ENCODE results near the gene OR12D2.
"Not testable (repeated sequence)": the region's sequence is repeated elsewhere in the genome, so short reads cannot be mapped to it uniquely, and the experiment has no call there.

OR12D2 gene

GRCh38 chr6:29395331-29395730 is at the start of gene OR12D2:
Gene OR12D2, plus strand, starts transcription at chr6:29395631. Its CDS starts 1,069 bp downstream, at chr6:29396700.
- DNase-seq = no peak

GRCh38 chr6:29349348-29349747 is 46.1 kb upstream of the OR12D2 start:
- not testable (repeated sequence) for DNase-seq

GRCh38 chr6:29354980-29355379 is 40.5 kb upstream of the OR12D2 start:
- no peak for DNase-seq

- DNase-seq = no peak
Measured at GRCh38 chr6:29355603-29356002, 39.8 kb upstream of the OR12D2 start.

- DNase-seq = no peak
Measured at GRCh38 chr6:29368765-29369164, 26.7 kb upstream of the OR12D2 start, which contains the start of gene OR5V1. Gene OR5V1, minus strand, starts transcription at chr6:29368865. Its CDS starts 12,670 bp downstream, at chr6:29356195.

- DNase-seq = no peak
Measured at GRCh38 chr6:29375191-29375590, 20.2 kb upstream of the OR12D2 start, which contains the start of gene OR12D3. Gene OR12D3, minus strand, starts transcription at chr6:29375291. Its CDS starts 4 bp downstream, at chr6:29375287.

- DNase-seq = no peak
Measured at GRCh38 chr6:29376003-29376402, 19.4 kb upstream of the OR12D2 start.

GRCh38 chr6:29388533-29388932 is 6.9 kb upstream of the OR12D2 start:
- DNase-seq = no peak

- no peak for DNase-seq
Measured at GRCh38 chr6:29399525-29399924, 4.1 kb downstream of the OR12D2 start.

GRCh38 chr6:29403801-29404200 is 8.4 kb downstream of the OR12D2 start:
- no peak for DNase-seq

- DNase-seq = no peak
Measured at GRCh38 chr6:29414588-29414987, 19.2 kb downstream of the OR12D2 start, which contains the start of gene OR12D1. Gene OR12D1, plus strand, starts transcription at chr6:29414928.

GRCh38 chr6:29419516-29419915 is 24.1 kb downstream of the OR12D2 start:
- no peak for DNase-seq

GRCh38 chr6:29424168-29424567 is 28.7 kb downstream of the OR12D2 start:
- no peak for DNase-seq

GRCh38 chr6:29424575-29424974 is 29.1 kb downstream of the OR12D2 start:
- DNase-seq = no peak

- no peak for DNase-seq
Measured at GRCh38 chr6:29425075-29425474, 29.6 kb downstream of the OR12D2 start.

- DNase-seq = no peak
Measured at GRCh38 chr6:29426654-29427053, 31.2 kb downstream of the OR12D2 start.

GRCh38 chr6:29436730-29437129 is 41.3 kb downstream of the OR12D2 start:
- not testable (repeated sequence) for DNase-seq

GRCh38 chr6:29439006-29439405 is 43.6 kb downstream of the OR12D2 start, which contains the start of gene OR10C1:
Gene OR10C1, plus strand, starts transcription at chr6:29439306. Its CDS starts 710 bp downstream, at chr6:29440016.
- DNase-seq = no peak

- DNase-seq = no peak
Measured at GRCh38 chr6:29442719-29443118, 47.3 kb downstream of the OR12D2 start.

- DNase-seq = not testable (repeated sequence)
Measured at GRCh38 chr6:29444031-29444430, 48.6 kb downstream of the OR12D2 start.
